Testis (tissue), 2 donors: ENCODE data around the gene DTX2.

ENCODE experiments used
- CTCF ChIP-seq, 3 experiments: fragments of 450-650 bp in 2 of 3; fragments of 200-600 bp in 1 of 3; sonication (generic) in 1 of 3; IDR thresholded peaks; one replicate each; pipeline ENCODE4 v1.5.1; 2016 to 2019; ENCODE audit warnings: antibody characterized with exemption in 3 of 3, mild to moderate bottlenecking in 2 of 3, moderate library complexity in 1 of 3
- POLR2A ChIP-seq: fragments of 450-650 bp; IDR thresholded peaks from one replicate; pipeline ENCODE4 v1.6.1; 2017; ENCODE audit warnings: antibody characterized with exemption, mild to moderate bottlenecking, moderate library complexity

GRCh38 chr7:76515999-76516443 lies 54.5 kb downstream of the DTX2 start:
- TF ChIP-seq POLR2A (no peak), CTCF (IDR thresholded peaks at IDR 0.05) (peak in 2 of 3 experiments; percentile 74 to 89)
